Prostate gland (tissue), 2 donors: Measurements from ENCODE around the gene LYPD6B.
A peak's percentile ranks its signal among the peaks of the same experiment; 100 is the strongest.

Experiments
- CTCF ChIP-seq, 4 experiments: fragments of 200-600 bp in 2 of 4; fragments of 450-650 bp in 2 of 4; sonication (generic) in 2 of 4; IDR thresholded peaks; 1 replicate in 3 of 4; 2 replicates in 1 of 4; pipeline ENCODE4 v1.5.1; 2016 to 2019; ENCODE audit warnings: antibody characterized with exemption in 4 of 4, mild to moderate bottlenecking in 2 of 4, moderate library complexity in 2 of 4
- POLR2A ChIP-seq: fragments of 450-650 bp; IDR thresholded peaks from one replicate; pipeline ENCODE4 v1.6.1; 2016; ENCODE audit warnings: antibody characterized with exemption, mild to moderate bottlenecking
- POLR2AphosphoS5 ChIP-seq: sonication (generic); formaldehyde crosslinking; IDR thresholded peaks from one replicate; pipeline ENCODE4 v1.6.1; 2017; ENCODE audit warnings: antibody characterized with exemption

- no peak for TF ChIP-seq POLR2A
- peak in 1 of 4 experiments; percentile 28 for TF ChIP-seq CTCF (IDR thresholded peaks at IDR 0.05)
- no peak for TF ChIP-seq POLR2AphosphoS5
Measured at GRCh38 chr2:149037851-149038250, 648 bp upstream of the LYPD6B start.
